HG02884 (cell line): ENCODE data around the gene NEMP1.

Experiments used
- ATAC-seq: cut with Tn5 transposase; IDR thresholded peaks from one replicate; pipeline ENCODE4 v1.9.1; 2021; ENCODE audit warnings: mild to moderate bottlenecking, moderate library complexity; ENCODE audit not compliant: unreplicated experiment

Gene NEMP1

DNA sequence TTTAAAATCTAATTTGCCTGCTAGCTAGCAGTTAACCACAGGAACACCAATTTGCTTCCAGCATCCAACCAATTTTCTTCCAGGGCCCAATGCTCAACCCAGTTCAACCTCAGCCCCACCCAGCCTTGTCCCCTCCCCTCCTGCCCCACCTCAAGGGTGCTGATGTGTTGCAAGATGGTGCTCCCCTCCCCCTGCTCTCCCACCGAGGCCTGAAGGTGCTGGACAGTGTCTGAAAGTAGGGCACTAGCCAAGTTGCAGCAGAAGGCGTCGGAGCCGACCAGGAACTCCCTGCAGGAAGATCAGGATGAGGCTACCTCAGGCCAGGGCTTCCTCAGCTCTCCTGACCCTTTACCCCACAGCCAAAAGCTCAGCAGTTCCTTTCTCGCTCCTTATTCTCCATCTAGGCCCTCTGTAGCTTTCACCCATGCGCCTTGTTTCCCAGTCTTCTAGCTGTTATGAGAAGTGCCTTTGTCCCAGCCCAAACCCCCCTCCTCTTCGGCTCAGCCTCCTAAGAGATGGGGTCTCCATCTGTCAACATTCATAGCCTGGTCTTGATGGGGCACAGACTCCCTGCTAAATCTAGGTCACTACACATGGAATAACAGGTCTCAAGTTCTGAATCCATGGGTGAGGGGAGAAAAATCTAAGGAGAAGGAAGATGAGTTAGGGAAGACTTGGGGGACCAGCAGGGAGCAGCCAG lies 29.0 kb upstream of the NEMP1 start:
- no peak for ATAC-seq

DNA sequence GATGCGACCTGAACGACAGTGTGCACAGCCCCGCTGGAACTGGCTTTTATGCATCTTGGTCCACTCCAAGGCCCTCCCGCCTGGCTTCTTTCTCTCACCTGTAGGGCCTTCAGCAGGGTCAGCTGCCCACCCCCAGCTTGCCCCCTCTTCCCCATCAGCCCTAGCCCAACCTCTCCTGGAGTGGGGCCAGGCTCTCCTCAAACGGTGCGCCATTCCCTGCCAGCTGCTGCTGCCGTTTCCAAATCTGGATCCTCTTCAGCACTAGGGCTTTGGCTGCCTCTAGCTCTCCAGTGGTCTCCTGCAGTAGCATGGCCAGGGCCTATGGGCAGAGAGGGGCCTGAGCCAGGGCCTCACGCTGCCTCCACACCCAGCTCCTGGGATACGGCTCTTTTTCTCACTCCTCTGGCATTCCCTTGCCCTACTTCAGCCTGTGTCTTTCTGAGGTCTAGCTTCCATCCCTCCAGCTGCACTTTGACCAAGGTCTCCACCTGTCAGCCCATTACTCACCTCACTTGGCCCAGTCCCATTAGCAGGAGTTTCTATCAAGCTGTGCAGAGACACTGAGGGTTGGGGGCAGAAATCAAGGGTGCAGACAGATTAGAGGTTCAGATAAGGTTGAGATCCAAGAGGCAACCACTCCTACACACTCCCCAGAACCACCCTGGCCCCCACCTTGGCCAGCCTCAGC lies 27.6 kb upstream of the NEMP1 start:
- no peak for ATAC-seq

DNA sequence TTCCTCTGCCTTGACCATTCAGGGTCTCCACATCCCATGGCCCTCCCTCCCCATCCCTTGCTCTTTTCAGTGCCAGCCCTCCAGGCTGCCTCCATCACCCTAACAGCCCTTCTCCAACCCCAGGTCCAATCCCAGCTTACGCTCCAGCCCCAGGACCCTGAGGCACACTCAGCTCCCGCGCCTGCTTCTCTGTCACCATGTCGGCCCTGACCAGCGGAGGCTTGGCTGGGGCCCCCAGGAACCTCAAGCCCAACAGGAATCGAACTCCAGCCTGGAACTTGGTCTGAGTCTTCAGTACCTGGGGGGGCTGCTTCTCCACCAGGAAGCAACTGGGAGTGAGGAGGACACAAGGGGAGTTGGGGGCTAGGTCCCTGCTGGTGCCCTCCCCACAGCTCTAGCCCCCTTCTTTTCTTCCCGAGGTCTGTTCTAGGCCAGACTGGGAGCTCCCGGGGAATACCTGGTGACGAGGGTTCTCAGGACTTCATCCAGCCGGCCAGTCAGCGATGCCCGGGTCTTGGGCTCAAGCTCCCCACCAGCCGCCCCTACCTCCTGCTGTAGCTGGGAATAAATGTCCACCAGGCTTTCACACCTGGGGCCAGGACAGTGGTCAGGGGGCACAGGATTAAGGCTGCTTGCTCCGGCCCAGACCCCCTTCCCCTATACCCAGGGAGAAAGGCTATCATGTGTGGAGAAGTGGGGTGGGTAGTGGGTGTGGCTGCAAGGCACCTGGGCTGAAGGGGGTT lies 26.6 kb upstream of the NEMP1 start:
- ATAC-seq, result no peak

DNA sequence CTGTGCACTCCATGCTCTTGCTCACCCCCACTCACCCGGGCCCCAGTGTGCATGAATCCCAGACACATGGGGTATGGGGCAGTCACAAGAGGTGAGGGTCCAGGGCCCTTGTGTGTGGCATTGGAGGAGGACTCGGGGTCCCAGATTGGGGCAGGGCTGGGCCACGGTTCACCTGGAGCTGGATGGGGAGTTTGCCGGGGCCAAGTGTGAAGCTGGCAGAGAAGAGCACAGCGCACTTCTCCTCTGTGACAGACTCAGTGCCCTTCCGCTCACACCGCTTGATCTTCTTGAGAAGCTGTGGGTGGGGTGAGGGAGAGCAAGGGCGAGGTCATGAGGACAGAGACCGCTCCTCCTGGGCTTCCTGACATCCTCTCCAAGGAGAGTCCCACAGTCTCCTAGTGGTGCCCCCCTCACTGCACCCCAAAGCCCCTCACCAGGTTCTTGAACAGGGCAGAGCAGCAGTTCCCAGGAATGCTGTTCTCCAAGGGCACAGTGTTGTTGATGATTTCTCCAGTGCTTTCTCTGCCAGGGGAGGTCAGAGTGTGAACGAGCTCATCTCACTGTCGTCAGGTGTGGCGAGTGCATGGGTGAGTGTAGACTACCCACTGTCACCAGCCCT lies 25.8 kb upstream of the NEMP1 start:
- ATAC-seq, result no peak

DNA sequence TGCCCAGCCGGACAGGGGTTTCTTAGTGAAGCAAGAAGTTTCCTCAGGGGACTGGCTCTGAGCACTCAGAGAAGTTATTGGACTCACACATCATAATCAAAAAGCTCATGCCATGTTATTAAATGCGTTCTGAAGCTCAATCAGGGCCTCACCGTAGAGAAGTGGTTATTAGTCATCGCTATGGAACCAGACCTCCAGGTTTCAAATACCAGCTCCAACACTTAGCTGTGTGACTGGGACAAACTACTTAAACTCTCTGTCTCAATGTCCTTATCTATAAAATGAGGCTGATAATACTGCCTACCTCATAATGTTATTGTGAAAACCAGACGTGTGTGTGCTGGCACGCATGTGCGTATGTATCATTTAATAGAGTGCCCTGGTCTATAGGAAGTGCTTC lies 25.3 kb upstream of the NEMP1 start:
- no peak for ATAC-seq

DNA sequence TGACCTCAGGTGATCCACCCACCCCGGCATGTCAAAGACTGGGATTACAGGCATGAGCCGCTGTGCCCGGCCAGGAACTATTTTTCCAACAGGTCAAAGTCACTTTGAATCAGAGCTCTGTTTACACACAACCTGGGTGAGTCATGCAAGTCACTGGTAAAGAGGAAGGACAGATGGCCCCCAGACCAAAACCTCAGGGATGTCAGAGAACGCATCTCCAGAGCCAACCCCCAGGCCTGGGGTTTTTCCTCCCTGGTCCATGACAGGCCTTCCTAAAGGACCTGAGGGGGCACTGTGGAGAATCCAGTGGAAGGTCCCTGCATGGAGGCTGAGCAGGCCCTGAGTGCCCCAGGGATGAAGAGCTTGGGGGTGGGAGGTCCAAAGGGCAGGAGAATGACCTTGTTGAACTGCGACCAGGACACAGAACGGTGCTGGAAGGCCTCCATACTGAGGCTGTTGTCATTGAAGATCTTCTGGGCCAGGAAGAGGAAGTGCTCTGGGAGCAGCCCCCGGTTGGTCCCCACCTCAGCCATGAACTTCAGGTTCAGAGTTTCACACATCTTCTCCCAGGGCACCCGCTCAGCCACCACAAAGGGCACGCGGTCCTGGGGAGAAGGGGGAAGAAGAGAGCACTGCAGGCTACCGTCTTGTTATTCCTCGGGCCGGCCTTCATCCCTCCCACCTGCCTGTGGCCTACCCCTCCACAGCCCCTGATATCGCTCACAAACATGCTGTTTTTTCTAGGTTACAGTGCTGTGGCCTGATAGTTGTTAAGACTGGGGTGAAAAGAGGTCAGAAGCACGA lies 23.5 kb upstream of the NEMP1 start:
- ATAC-seq, result no peak

DNA sequence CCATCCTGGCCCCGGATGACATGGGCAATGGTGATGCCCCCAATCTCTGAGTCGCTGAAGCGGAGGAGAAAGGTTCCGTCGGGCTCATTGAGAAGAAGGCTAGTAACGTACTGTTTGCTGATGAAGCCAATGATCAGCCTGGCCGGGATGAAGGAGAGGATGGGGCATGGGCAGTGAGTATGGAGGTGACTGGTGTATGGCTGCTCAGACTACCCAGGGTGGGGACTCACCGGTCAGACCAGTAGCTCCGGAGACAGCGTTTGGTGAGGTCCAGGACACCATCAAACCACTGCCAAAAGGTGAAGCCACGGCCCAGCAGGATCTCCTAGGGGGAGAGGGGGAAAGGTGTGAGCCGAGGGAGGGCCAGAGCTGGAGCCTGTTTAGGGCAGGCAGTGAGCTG lies 21.2 kb upstream of the NEMP1 start:
- no peak for ATAC-seq

DNA sequence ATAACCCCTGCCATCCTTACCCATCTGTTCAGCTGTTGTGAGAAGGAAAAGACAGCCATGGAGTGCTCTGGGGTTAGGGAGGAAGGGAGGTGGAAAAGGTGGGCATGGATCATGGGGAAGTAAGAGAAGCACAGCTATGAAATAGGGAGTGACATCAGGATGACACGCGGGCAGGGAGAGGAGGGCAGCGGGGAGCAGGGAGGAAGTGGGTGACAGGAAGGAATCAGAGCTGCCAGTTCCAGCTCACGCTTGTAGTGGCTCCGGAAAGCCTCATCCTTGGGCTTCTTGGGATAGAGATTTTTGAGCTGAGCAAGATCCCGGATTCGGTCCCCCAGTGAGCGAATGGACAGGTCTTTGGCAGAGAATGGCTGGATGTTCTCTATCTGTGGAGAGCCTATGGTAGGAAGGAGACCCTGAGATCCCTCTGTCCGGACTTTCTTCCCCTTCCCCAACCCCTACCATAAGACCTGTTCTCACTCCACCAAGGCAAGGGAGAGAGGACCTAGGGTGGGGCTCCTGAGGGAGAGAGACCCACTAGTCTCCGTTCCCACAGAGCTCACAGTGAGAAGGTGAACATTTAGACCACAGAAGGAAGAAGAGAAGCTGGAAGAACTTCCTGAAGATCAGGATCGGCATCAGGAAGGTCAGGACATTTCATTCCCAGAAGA lies 20.6 kb upstream of the NEMP1 start:
- ATAC-seq, result no peak

DNA sequence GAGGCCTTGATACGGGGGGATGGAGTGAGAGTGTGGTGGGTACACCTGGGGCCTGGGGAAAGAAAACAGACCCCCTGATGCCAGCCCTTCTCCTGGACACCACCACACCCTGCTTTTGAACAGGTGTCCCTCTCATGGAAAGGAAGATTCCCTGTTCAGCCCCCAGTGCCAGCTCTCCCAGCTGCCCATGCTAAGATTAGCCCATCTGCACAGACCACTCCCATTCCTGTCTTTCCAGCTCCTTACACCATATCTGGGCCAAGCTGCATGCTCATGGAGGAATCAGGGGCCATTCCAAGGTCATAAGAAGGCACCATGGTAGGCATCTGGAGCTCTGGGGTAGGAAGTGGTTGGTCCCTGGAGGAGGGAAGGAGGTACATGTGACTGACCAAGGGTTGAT lies 20.0 kb upstream of the NEMP1 start:
- ATAC-seq, result no peak

DNA sequence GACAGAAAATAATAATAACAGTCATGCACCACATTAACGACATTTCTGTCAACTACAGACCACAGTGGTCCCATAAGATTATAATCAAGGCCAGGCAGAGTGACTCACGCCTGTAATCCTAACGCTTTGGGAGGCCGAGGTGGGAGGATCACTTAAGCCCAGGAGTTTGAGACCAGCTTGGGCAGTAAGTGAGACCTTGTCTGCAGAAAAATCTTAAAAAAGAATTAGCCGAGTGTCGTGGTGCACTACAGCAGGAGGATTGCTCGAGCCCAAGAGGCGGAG lies 18.9 kb upstream of the NEMP1 start:
- no peak for ATAC-seq

DNA sequence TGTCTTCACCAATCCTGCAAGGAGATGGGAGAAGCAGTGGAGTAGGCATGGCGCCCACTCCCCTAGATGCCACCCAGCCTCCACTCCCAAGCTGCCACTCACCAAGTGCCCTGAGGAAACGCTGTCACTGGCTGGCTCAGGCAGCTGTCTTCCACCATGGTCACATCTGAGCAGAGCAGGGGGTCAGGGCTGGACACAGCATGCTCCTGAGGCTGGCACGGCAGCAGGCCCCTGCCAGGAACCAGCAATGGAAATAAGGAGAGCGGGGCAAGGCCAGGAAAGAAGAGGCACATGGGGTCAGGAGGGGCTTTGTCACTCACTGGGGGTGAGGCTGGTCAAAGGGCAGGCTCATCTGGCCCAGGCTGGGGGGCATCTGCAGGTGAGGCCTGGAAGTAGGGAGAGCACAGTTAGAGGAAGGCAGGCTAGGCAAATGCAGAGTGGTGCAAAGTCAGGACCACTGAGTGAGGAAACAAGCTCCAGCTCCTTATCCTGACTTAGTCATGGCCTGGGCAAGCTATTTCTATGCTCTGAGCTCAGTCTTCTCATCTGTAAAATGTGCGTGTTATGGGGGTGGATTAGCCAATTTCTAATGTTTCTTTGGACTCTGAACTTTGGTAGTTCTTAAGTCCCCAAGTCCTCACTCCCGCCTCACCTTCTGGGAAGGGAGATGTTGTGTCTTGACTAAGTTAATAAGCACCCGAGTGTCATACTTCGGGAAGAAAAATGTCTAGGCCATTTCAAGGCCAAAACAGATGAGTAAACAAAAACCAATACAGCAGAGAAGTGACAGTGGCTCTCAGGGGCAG lies 18.4 kb upstream of the NEMP1 start:
- no peak for ATAC-seq

DNA sequence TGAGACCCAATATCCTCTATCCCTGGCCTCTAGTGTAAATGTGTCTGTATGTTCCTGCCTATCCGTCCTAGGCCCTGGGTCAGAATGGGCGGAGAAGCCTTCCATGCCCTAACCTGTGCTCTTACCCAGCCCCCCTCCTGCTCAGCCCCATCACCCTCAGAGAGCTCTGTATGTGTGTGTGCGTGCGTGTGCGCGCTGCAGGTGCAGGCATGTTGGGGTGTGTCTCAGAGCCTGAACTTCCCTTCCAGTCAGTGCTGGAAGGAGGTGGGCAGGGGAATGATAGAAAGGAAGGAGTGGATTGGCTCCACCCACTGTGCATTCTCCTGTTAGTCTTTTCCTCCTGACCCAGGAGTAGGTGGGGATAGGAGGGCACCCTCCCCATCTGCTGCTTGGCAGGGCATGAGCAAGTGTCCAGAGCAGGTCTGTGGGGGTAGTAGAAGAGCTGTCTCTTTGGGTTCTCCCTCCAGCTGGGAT lies 17.5 kb upstream of the NEMP1 start:
- no peak for ATAC-seq

DNA sequence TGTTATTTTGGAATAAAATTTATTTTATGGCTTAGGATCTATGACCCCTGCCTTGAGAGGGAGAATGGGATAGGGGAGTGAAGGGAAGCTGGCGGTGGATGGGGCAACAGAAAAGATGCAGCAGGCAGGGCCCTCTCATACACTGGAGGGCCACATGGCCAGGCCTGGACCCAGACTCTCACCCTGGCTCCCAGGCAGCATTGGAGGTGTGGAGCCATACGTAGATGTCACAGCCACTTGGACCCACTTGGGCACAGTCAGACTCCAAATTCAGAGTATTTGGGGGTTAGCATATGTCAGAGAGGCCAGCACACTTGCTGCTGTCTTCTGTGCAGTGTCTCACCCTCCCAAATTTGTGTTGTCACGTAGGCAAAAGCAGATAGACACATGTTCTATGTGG lies 16.8 kb upstream of the NEMP1 start:
- ATAC-seq, result no peak

DNA sequence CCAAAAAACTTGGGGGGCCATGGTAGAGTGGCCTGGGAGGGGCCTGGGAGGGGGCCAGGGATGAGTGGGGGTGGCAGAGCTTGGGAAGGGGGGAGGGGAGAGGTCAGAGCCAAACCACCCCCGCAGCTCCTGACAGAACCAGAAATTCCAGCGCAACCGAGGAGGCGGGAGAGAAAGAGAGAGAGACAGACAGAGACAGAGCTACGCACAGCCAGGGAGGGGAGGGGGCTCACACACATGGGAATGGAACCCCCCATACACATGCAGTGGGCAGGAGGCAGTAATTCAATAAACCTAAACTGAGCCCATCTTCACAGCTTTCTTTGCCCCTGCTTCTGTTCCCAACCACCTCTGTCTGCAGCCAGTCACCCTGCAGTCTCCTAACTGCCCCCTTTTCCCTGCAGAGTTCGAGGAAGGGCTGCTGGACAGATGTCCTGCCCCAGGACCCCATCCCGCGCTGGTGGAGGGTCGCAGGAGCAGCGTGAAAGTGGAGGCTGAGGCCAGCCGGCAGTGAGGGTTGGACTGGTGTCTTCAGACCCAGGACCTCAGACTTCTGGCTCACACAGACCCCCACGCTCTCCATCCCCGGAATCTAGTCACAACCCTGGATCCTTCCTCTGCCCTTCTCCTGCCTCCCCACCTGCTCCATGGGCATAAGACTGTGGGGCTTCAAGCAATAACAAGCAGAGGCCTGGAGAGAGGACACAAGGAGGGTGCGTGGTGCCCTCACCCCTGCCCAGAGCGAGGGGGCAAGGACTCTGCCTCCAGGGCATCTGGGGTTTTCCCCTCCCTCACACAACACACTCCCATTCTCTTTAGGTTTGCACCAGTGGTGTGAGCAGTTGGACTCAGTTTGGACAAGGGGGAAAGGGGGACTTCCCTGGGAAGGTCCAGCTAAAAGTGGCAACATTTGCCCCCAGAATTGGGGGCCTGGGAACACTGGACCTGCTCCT lies 15.9 kb upstream of the NEMP1 start:
- ATAC-seq, result no peak

DNA sequence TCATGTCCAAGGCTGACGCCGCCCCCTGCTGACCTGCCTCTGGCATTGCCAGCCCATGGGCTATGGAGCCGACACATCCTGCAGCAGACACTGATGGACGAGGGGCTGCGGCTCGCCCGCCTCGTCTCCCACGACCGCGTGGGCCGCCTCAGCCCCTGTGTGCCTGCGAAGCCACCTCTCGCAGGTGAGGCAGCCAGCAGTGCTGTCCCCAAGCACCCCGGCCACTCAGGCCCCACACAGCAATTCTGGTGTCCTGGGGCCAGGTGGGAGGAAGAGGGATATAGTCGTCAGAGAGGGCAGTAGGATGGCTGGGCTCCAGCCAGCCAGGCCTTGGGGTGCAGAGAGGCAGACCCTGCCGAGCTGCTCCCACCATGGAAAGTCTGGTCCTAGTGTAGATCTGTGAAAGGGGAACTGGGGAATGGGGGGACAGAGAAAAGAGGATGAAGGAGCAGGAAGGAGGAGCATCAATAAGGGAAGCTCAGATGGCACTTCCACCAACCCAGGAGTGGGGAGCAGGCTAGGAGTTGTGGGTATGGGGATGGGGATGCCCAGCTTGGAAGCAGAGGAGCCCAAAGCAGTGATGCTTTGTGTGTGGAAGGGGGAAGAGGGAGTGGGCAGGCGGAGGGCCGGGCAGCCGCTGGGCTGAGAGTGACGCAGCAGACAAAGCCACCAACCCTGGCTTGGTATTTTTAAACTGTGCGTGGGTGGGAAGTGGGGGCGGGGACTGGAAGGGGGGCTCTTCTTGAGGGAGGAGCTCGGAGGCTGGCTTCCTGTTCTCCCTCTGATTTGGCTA lies 15.0 kb upstream of the NEMP1 start:
- ATAC-seq, result no peak

DNA sequence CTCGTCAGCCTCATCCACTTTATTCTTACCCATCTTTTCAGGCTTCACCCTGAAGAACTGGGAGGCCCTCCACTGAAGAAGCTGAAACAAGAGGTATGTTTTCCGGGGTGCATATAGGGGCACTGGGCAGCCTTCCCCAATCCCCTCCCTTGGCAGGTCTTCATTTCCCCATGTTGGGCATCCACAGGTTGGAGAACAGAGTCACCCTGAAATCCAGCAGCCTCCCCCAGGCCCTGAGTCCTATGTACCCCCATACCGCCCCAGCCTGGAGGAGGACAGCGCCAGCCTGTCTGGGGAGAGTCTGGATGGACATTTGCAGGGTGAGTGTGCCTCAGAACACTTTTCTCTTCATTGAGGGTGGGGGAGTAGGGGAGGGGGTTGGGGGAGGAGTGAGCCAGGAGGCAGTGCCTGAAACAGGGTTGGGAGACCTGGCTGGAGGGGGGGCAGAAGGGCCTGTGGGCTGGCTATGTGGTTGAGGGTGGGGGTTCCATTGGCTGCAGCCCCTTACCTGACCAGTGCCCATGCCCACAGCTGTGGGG lies 14.4 kb upstream of the NEMP1 start:
- ATAC-seq, result no peak

DNA sequence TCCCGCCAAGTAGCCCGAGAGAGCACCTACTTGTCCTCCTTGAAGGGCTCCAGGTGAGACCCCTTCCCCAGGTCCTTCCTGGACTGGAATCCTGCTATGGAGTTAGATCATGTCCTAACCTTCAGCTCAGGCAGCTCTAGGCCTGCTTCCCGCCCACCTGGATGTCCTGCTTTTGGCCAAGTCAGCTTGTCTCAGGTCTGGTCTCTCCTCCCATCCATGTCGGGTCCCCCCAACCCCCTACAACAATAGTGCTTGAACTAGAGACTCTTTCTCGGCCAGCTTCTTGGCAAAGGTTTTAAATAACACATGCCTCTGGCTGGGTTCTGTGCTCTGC lies 13.9 kb upstream of the NEMP1 start:
- ATAC-seq, result no peak
